HCT116 (cell line): ENCODE measurements around the gene ZNF536. TPM values are rescaled to one million over a fixed set of nuclear protein-coding genes. Genes with fewer than 3 reads are reported as not detected.

Experiments used
- ATAC-seq: fragments of 200-7000 bp; cut with Tn5 transposase; 2 replicates; pipeline ENCODE4 v1.9.1; 2020; ENCODE audit warnings: mild to moderate bottlenecking, moderate library complexity
- BruUV-seq: library from RNA; stranded (reverse); fragments of 400-500 nt; replicated peaks from 2 replicates; lab custom pipeline; 2021; lab: Mats Ljungman, UMichigan
- CTCF ChIA-PET: fragments of 300-600 bp; sonication (Branson Sonifier 250); formaldehyde crosslinking; loops from one replicate; lab custom pipeline; 2021; ENCODE audit warnings: antibody characterized with exemption; lab: Charles Lee
- POLR2A ChIA-PET: fragments of 300-600, 350-600 bp; sonication (Branson Sonifier 250); formaldehyde crosslinking; loops from one replicate; lab custom pipeline; 2021; ENCODE audit warnings: antibody characterized with exemption; lab: Charles Lee
- RAD21 ChIA-PET, 2 experiments: fragments of 300-600 bp; sonication (Branson Sonifier 250); formaldehyde crosslinking; loops; one replicate each; lab custom pipeline; 2023; ENCODE audit warnings: low total read pairs in 2 of 2; ENCODE audit not compliant: uncharacterized antibody in 2 of 2, unreplicated experiment in 2 of 2, low non-redundant PET in 1 of 2; lab: Charles Lee
- DNase-seq: peaks from one replicate; pipeline ENCODE4 v3.0.0-alpha.2; 2010; ENCODE audit warnings: low read depth, low spot score
- H2AFZ ChIP-seq: fragments of 200-600 bp; shearing (Covaris generic), sonication (generic); 2 replicates; pipeline ENCODE4 v1.6.1; 2017; ENCODE audit warnings: low read depth, mixed run types, mixed read lengths, antibody characterized with exemption, low read length; ENCODE audit not compliant: poor library complexity, severe bottlenecking
- H3K27ac ChIP-seq: 2 replicates; pipeline ENCODE4 v1.5.1; 2012; ENCODE audit warnings: low read depth, low read length
- H3K27me3 ChIP-seq: fragments of 200-600 bp; sonication (generic); 2 replicates; pipeline ENCODE4 v1.6.1; 2016; ENCODE audit warnings: mixed run types, low read length, mixed read lengths; ENCODE audit not compliant: insufficient read depth
- H3K36me3 ChIP-seq, 2 experiments: fragments of 200-500 bp in 1 of 2; fragments of 200-600 bp in 1 of 2; sonication (Bioruptor generic) in 1 of 2; sonication (generic) in 1 of 2; 2 replicates each; pipeline versions ENCODE4 v1.5.1 to v1.6.1; 2014 to 2016; ENCODE audit warnings: low read length in 2 of 2, inconsistent platforms in 1 of 2, mixed read lengths in 1 of 2, mixed run types in 1 of 2; ENCODE audit not compliant: insufficient read depth in 2 of 2, control insufficient read depth in 1 of 2
- H3K4me1 ChIP-seq, 2 experiments: fragments of 200-600 bp in 1 of 2; sonication (generic) in 1 of 2; 2 replicates each; pipeline versions ENCODE4 v1.5.1 to v1.6.1; 2012 to 2017; ENCODE audit warnings: low read length in 2 of 2, inconsistent platforms in 1 of 2, mild to moderate bottlenecking in 1 of 2, mixed read lengths in 1 of 2, mixed run types in 1 of 2, moderate library complexity in 1 of 2; ENCODE audit not compliant: insufficient read depth in 2 of 2, control insufficient read depth in 1 of 2
- H3K4me2 ChIP-seq: fragments of 200-600 bp; sonication (generic); 2 replicates; pipeline ENCODE4 v1.6.1; 2017; ENCODE audit warnings: mixed run types, low read length, mixed read lengths
- H3K4me3 ChIP-seq, 2 experiments: fragments of 200-600 bp in 1 of 2; sonication (generic) in 1 of 2; replicated peaks in 1 of 2; 2 replicates each; pipeline ENCODE4 v1.5.1; 2011 to 2016; ENCODE audit warnings: low read length in 2 of 2, control low read depth in 1 of 2, low read depth in 1 of 2, mild to moderate bottlenecking in 1 of 2, mixed read lengths in 1 of 2, mixed run types in 1 of 2
- H3K79me2 ChIP-seq: fragments of 200-600 bp; sonication (generic); 2 replicates; pipeline ENCODE4 v1.6.1; 2017; ENCODE audit warnings: mild to moderate bottlenecking, mixed run types, low read length, moderate library complexity, mixed read lengths; ENCODE audit not compliant: insufficient read depth
- H3K9ac ChIP-seq: fragments of 200-600 bp; sonication (generic); 2 replicates; pipeline ENCODE4 v1.6.1; 2016; ENCODE audit warnings: low read length, mixed read lengths
- H3K9me2 ChIP-seq: fragments of 200-600 bp; sonication (generic), shearing (Covaris generic); 2 replicates; pipeline ENCODE4 v1.6.1; 2017; ENCODE audit warnings: mixed run types, mild to moderate bottlenecking, moderate library complexity; ENCODE audit not compliant: insufficient read depth
- H3K9me3 ChIP-seq, 2 experiments: fragments of 200-500 bp in 1 of 2; fragments of 200-600 bp in 1 of 2; sonication (Bioruptor generic) in 1 of 2; sonication (generic) in 1 of 2; 2 replicates each; pipeline ENCODE4 v1.6.1; 2014 to 2017; ENCODE audit warnings: low read length in 2 of 2, mixed read lengths in 2 of 2, inconsistent platforms in 1 of 2, low read depth in 1 of 2, mild to moderate bottlenecking in 1 of 2, mixed run types in 1 of 2, moderate library complexity in 1 of 2; ENCODE audit not compliant: control insufficient read depth in 1 of 2, insufficient read depth in 1 of 2
- H4K20me1 ChIP-seq: fragments of 200-600 bp; sonication (generic), shearing (Covaris generic); 2 replicates; pipeline ENCODE4 v1.6.1; 2017; ENCODE audit warnings: mixed run types, mild to moderate bottlenecking, moderate library complexity; ENCODE audit not compliant: insufficient read depth
- CBX3 ChIP-seq: IDR thresholded peaks from 2 replicates; pipeline ENCODE4 v1.6.1; 2012; ENCODE audit warnings: low read depth
- CEBPB ChIP-seq: IDR thresholded peaks from 2 replicates; pipeline ENCODE4 v1.6.1; 2012; ENCODE audit warnings: low read depth
- ELF1 ChIP-seq: IDR thresholded peaks from 2 replicates; pipeline ENCODE4 v1.6.1; 2012; ENCODE audit warnings: low read depth, borderline replicate concordance
- EZH2 ChIP-seq: fragments of 200-600 bp; sonication (generic); IDR thresholded peaks from 2 replicates; pipeline ENCODE4 v1.6.1; 2017; ENCODE audit warnings: antibody characterized with exemption, mixed run types
- EZH2phosphoT487 ChIP-seq: fragments of 200-600 bp; IDR thresholded peaks from 2 replicates; pipeline ENCODE4 v1.6.1; 2018; ENCODE audit warnings: antibody characterized with exemption, borderline replicate concordance
- FOSL1 ChIP-seq: IDR thresholded peaks from 2 replicates; pipeline ENCODE4 v1.6.1; 2012; ENCODE audit warnings: low read depth
- JUND ChIP-seq: IDR thresholded peaks from 2 replicates; pipeline ENCODE4 v1.6.1; 2012
- POLR2AphosphoS5 ChIP-seq: IDR thresholded peaks from 2 replicates; pipeline ENCODE4 v1.6.1; 2011; ENCODE audit warnings: mild to moderate bottlenecking, low read depth, low read length, moderate library complexity
- SIN3A ChIP-seq: IDR thresholded peaks from 2 replicates; pipeline ENCODE4 v1.6.1; 2012; ENCODE audit warnings: low read depth
- SRF ChIP-seq: IDR thresholded peaks from 2 replicates; pipeline ENCODE4 v1.6.1; 2012; ENCODE audit warnings: low read depth
- YY1 ChIP-seq: IDR thresholded peaks from 2 replicates; pipeline ENCODE4 v1.6.1; 2011; ENCODE audit warnings: low read length, low read depth, moderate library complexity, mild to moderate bottlenecking; ENCODE audit not compliant: insufficient replicate concordance; ENCODE audit errors: extremely low read depth
- ZNF274 ChIP-seq: fragments of 200-500 bp; sonication (Bioruptor generic); IDR thresholded peaks from 2 replicates; pipeline ENCODE4 v1.6.1; 2014; ENCODE audit warnings: mild to moderate bottlenecking, low read depth, low read length, inconsistent platforms
- intact Hi-C: fragments of 100-400 bp; cut with micrococcal nuclease; formaldehyde crosslinking; loops from 2 replicates; pipeline ENCODE4 v1.10.0; 2022
- total RNA-seq: library from RNA; stranded (reverse); gene quantifications from one replicate; pipeline ENCODE4 v1.2.1, GENCODE V29; 2021; ENCODE audit not compliant: unreplicated experiment
- TF ChIP-seq, protein P1 (sequence below): IDR thresholded peaks from 2 replicates; pipeline ENCODE4 v1.6.1; 2012
- TF ChIP-seq, protein P2 (sequence below): IDR thresholded peaks from 2 replicates; pipeline ENCODE4 v1.6.1; 2012

Gene ZNF536
- total RNA-seq, 1 experiment from 2014 or later = not detected

GRCh38 chr19:30450100-30450499 lies 77.9 kb downstream of the ZNF536 start:
- ChIA-PET CTCF (no interaction called here), POLR2A (no interaction called here)
- H3K27me3 ChIP-seq = peaks cover 37% of the 10 kb centered on the region
- H3K9me2 ChIP-seq = no peaks in the 10 kb centered on the region
- H3K9ac ChIP-seq = no peak overlapping the region
- no TSS peak for BruUV-seq
- no peak for TF ChIP-seq JUND
- TF ChIP-seq, protein P1, sequence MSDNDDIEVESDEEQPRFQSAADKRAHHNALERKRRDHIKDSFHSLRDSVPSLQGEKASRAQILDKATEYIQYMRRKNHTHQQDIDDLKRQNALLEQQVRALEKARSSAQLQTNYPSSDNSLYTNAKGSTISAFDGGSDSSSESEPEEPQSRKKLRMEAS = no peak
- no peak for TF ChIP-seq POLR2AphosphoS5
- TF ChIP-seq, protein P2, sequence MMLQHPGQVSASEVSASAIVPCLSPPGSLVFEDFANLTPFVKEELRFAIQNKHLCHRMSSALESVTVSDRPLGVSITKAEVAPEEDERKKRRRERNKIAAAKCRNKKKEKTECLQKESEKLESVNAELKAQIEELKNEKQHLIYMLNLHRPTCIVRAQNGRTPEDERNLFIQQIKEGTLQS = no peak
- no peak for TF ChIP-seq SIN3A
- TF ChIP-seq SRF = no peak
- TF ChIP-seq ZNF274 = no peak
- TF ChIP-seq FOSL1 = no peak
- no peak for TF ChIP-seq YY1
- TF ChIP-seq CEBPB = no peak
- no peak for TF ChIP-seq EZH2phosphoT487
- TF ChIP-seq CBX3 = no peak
- TF ChIP-seq EZH2 = no peak
- TF ChIP-seq ELF1 = no peak
- TF ChIP-seq, all 23 proteins: peak for 0
- intact Hi-C loops = no loop called here
- no peak for ATAC-seq
- Histone ChIP-seq H3K4me3 (no peak overlapping the region), H3K9me3 (no peaks in the 10 kb centered on the region), H2AFZ (no peak overlapping the region), H4K20me1 (no peaks in the 10 kb centered on the region), H3K4me2 (no peak overlapping the region), H3K27ac (no peak overlapping the region), H3K79me2 (no peaks in the 10 kb centered on the region), H3K36me3 (no peaks in the 10 kb centered on the region), H3K4me1 (no peaks in the 10 kb centered on the region)
- DNase-seq = no peak
- RAD21 ChIA-PET = no interaction called here
